ENCODE results near the gene CEMIP. TPM values are rescaled to one million over a fixed set of nuclear protein-coding genes. Genes with fewer than 3 reads are reported as not detected.

CEMIP gene
- polyA plus RNA-seq, 12 donors = 1.5 to 6.4 (median 2.3) TPM; not detected in 2

Other genes starting within 250 kb of the CEMIP start
- gene ABHD17C, start 84.1 kb upstream of the CEMIP start, polyA plus RNA-seq (ENCODE audit: insufficient read length in 12 of 12) = 10 to 100 TPM in 1 of 12 donors, 1 to 10 TPM in 10, not detected in 1; 4.6 to 14.7 (median 7.0) TPM
- gene MESD, start 210.4 kb downstream of the CEMIP start, polyA plus RNA-seq (ENCODE audit: insufficient read length in 12 of 12) = 10 to 100 TPM in 11 of 12 donors, not detected in 1; 18.6 to 29.2 (median 22.1) TPM
- gene TLNRD1, start 221.6 kb downstream of the CEMIP start, polyA plus RNA-seq (ENCODE audit: insufficient read length in 12 of 12) = 10 to 100 TPM in 9 of 12 donors, 1 to 10 TPM in 2, not detected in 1; 8.3 to 21.6 (median 11.9) TPM

Data from muscle of arm (tissue), 12 donors.